ENCODE data around the gene ATP5IF1. TPM values are rescaled to one million over a fixed set of nuclear protein-coding genes. Genes with fewer than 3 reads are reported as not detected.

The ATP5IF1 gene
- total and polyA plus RNA-seq, 9 of the 15 experiments (the other 6 are each of a cell fraction or from before 2014, with no cell fraction given): 292 to 1,422 (median 388) TPM

DNA sequence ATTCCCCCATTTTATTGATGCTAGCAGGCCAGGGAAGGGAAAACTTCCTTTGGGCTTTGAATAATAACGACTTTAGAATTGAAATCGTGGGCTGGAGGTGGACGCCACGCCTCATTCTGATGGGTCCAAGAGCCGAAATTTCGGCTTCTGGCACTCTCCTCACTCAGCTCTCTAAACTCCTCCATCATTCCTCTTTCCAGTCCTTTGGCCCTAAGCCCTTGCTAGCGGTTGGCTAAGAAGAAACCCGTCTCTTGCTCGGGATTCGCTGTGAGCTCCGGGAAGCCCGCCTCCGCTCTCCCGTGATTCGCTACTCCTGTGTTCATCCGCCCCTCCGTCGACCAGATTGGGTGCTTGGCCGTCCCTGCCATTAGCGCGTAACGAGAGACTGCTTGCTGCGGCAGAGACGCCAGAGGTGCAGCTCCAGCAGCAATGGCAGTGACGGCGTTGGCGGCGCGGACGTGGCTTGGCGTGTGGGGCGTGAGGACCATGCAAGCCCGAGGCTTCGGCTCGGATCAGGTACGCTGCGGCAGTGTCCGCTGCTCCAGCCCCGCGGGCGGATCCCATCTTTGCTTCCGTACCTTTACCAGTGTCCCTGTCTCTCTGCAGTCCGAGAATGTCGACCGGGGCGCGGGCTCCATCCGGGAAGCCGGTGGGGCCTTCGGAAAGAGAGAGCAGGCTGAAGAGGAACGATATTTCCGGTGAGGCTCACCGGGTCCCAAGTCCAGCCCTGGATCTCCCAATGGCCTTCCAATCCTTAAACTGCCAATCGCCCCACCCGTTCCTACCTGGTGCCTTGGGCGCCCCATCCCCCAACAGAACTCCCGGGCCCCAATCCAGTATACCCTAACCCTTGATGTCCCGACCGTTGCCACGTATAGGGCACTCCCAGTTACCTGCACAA, at the start of gene ATP5IF1 (continued):
- TF ChIP-seq, protein P1, sequence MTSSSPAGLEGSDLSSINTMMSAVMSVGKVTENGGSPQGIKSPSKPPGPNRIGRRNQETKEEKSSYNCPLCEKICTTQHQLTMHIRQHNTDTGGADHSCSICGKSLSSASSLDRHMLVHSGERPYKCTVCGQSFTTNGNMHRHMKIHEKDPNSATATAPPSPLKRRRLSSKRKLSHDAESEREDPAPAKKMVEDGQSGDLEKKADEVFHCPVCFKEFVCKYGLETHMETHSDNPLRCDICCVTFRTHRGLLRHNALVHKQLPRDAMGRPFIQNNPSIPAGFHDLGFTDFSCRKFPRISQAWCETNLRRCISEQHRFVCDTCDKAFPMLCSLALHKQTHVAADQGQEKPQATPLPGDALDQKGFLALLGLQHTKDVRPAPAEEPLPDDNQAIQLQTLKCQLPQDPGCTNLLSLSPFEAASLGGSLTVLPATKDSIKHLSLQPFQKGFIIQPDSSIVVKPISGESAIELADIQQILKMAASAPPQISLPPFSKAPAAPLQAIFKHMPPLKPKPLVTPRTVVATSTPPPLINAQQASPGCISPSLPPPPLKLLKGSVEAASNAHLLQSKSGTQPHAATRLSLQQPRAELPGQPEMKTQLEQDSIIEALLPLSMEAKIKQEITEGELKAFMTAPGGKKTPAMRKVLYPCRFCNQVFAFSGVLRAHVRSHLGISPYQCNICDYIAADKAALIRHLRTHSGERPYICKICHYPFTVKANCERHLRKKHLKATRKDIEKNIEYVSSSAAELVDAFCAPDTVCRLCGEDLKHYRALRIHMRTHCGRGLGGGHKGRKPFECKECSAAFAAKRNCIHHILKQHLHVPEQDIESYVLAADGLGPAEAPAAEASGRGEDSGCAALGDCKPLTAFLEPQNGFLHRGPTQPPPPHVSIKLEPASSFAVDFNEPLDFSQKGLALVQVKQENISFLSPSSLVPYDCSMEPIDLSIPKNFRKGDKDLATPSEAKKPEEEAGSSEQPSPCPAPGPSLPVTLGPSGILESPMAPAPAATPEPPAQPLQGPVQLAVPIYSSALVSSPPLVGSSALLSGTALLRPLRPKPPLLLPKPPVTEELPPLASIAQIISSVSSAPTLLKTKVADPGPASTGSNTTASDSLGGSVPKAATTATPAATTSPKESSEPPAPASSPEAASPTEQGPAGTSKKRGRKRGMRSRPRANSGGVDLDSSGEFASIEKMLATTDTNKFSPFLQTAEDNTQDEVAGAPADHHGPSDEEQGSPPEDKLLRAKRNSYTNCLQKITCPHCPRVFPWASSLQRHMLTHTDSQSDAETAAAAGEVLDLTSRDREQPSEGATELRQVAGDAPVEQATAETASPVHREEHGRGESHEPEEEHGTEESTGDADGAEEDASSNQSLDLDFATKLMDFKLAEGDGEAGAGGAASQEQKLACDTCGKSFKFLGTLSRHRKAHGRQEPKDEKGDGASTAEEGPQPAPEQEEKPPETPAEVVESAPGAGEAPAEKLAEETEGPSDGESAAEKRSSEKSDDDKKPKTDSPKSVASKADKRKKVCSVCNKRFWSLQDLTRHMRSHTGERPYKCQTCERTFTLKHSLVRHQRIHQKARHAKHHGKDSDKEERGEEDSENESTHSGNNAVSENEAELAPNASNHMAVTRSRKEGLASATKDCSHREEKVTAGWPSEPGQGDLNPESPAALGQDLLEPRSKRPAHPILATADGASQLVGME (CRISPR knock-in tag; IDR thresholded peaks at IDR 0.05): peak; percentile 86; the same call in 1 of the 2 replicates
- no peak for TF ChIP-seq SREBF1 (IDR thresholded peaks at IDR 0.05; ENCODE audit: borderline replicate concordance, low read depth, low read length)
- TF ChIP-seq ZNF586 (CRISPR knock-in tag; conservative IDR thresholded peaks at IDR 0.05): no peak
- TF ChIP-seq, protein P2, sequence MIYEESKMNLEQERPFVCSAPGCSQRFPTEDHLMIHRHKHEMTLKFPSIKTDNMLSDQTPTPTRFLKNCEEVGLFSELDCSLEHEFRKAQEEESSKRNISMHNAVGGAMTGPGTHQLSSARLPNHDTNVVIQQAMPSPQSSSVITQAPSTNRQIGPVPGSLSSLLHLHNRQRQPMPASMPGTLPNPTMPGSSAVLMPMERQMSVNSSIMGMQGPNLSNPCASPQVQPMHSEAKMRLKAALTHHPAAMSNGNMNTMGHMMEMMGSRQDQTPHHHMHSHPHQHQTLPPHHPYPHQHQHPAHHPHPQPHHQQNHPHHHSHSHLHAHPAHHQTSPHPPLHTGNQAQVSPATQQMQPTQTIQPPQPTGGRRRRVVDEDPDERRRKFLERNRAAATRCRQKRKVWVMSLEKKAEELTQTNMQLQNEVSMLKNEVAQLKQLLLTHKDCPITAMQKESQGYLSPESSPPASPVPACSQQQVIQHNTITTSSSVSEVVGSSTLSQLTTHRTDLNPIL (CRISPR knock-in tag; IDR thresholded peaks at IDR 0.05): no peak
- no peak for TF ChIP-seq ZNF3 (CRISPR knock-in tag; IDR thresholded peaks at IDR 0.05)
- no peak for TF ChIP-seq EWSR1 (IDR thresholded peaks at IDR 0.05; ENCODE audit: borderline replicate concordance, low read depth, partially characterized antibody)
- TF ChIP-seq, protein P3, sequence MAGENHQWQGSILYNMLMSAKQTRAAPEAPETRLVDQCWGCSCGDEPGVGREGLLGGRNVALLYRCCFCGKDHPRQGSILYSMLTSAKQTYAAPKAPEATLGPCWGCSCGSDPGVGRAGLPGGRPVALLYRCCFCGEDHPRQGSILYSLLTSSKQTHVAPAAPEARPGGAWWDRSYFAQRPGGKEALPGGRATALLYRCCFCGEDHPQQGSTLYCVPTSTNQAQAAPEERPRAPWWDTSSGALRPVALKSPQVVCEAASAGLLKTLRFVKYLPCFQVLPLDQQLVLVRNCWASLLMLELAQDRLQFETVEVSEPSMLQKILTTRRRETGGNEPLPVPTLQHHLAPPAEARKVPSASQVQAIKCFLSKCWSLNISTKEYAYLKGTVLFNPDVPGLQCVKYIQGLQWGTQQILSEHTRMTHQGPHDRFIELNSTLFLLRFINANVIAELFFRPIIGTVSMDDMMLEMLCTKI (IDR thresholded peaks at IDR 0.05; ENCODE audit: partially characterized antibody): no peak
- no peak for TF ChIP-seq ETV6 (IDR thresholded peaks at IDR 0.05; ENCODE audit: borderline replicate concordance in 1 of 2, low read depth in 2 of 2, low read length in 1 of 2)
- no peak for TF ChIP-seq ETV6 (CRISPR knock-in tag; IDR thresholded peaks at IDR 0.05; ENCODE audit: borderline replicate concordance)
- no peak for TF ChIP-seq NUFIP1 (IDR thresholded peaks at IDR 0.05; ENCODE audit: partially characterized antibody)
- no peak for TF ChIP-seq PHF20 (IDR thresholded peaks at IDR 0.05; ENCODE audit: partially characterized antibody)
- TF ChIP-seq, protein P4, sequence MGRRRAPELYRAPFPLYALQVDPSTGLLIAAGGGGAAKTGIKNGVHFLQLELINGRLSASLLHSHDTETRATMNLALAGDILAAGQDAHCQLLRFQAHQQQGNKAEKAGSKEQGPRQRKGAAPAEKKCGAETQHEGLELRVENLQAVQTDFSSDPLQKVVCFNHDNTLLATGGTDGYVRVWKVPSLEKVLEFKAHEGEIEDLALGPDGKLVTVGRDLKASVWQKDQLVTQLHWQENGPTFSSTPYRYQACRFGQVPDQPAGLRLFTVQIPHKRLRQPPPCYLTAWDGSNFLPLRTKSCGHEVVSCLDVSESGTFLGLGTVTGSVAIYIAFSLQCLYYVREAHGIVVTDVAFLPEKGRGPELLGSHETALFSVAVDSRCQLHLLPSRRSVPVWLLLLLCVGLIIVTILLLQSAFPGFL (CRISPR knock-in tag; IDR thresholded peaks at IDR 0.05): no peak
- TF ChIP-seq, protein P5, sequence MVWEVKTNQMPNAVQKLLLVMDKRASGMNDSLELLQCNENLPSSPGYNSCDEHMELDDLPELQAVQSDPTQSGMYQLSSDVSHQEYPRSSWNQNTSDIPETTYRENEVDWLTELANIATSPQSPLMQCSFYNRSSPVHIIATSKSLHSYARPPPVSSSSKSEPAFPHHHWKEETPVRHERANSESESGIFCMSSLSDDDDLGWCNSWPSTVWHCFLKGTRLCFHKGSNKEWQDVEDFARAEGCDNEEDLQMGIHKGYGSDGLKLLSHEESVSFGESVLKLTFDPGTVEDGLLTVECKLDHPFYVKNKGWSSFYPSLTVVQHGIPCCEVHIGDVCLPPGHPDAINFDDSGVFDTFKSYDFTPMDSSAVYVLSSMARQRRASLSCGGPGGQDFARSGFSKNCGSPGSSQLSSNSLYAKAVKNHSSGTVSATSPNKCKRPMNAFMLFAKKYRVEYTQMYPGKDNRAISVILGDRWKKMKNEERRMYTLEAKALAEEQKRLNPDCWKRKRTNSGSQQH (CRISPR knock-in tag; IDR thresholded peaks at IDR 0.05): no peak
- no peak for TF ChIP-seq ZNF274 (IDR thresholded peaks at IDR 0.05; ENCODE audit: borderline replicate concordance, low read depth, low read length)
- TF ChIP-seq NCOA6 (IDR thresholded peaks at IDR 0.05): no peak

Data from K562 (cell line).